Left renal pelvis (tissue), 4 donors: ENCODE measurements around the gene SEMA6A. TPM values are rescaled to one million over a fixed set of nuclear protein-coding genes. Genes with fewer than 3 reads are reported as not detected.

Experiments
- DNase-seq, 4 donors: peaks; one replicate each; pipeline ENCODE4 v3.0.0-alpha.2; 2013; ENCODE audit warnings: low read depth in 4 of 4, low spot score in 3 of 4
- polyA plus RNA-seq, 4 donors: library from polyadenylated mRNA; unstranded; fragments of 120-200 nt; gene quantifications; one replicate each; pipeline ENCODE4 v1.2.1, GENCODE V29; 2013; ENCODE audit not compliant: insufficient read length in 4 of 4

Gene SEMA6A
- polyA plus RNA-seq, 4 donors, result 49.5 to 59.0 (median 53.8) TPM

DNA sequence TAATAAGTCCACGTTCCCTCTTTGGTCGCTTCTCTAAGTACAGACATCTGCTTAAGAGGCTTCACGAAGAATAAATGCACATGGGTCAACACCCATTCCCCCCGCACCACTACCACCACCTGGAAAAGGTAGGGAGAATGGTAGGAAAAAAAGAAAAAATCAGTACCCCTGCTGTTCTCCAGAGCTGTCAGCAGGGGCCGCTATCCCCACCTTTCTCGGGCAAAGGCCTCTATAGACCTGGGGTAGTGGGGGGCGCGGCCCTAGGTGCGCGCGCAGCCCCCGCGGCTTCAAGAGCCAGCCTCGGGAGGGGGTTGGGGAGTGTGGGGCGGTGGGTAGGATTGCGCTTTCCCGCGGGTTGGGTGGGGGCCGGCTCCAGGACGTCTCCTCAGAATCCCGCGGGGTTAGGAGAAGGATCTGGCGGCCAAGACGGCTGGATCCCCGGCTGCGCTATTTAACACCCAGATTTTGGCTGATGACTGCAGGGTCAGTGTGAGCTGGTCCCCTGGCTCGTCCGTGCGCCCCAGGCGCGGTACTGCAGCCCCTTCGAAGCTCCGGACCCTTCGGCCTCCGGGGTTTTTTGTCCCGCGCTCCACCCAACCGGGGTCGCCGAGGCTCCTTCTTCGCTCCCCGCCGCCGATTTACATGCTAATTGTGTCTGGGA is 1.6 kb upstream of the SEMA6A start:
- DNase-seq, result peak; percentile 73 to 81 (median 76)

DNA sequence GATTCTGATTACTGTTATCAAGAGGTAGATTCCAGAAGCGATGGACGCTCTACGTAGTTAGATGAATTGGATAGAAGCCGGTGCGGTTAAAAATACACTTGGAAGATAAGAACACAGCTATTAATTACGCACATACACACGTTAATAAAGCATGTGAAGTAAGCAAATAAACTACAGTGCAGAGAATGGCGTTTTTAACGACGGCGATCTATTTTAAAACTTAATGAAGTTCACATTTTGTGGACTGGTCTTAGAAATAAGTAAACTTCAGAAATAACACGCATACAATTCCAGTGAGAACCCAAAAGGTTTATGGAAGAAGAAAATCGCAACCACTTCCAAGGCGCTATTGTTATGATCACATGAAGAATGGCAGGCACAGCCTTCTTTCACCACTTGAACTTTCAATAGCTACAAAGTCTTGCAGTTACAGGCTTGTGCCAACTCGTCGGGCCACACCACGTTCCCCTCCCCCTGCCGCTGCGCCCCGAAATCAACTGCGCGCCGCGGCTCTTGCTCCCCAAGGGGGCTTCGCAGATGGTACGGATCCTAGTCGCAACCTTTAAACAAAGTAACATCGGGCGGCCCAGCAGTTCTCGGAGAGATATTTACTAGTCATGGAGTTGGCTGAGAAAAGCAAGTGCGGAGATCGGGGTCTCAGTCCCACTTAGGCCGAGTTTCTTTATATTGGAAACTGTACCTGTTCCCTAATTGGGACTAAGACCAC is 866 bp upstream of the SEMA6A start:
- peak in 1 of 4 donors; percentile 50 for DNase-seq

DNA sequence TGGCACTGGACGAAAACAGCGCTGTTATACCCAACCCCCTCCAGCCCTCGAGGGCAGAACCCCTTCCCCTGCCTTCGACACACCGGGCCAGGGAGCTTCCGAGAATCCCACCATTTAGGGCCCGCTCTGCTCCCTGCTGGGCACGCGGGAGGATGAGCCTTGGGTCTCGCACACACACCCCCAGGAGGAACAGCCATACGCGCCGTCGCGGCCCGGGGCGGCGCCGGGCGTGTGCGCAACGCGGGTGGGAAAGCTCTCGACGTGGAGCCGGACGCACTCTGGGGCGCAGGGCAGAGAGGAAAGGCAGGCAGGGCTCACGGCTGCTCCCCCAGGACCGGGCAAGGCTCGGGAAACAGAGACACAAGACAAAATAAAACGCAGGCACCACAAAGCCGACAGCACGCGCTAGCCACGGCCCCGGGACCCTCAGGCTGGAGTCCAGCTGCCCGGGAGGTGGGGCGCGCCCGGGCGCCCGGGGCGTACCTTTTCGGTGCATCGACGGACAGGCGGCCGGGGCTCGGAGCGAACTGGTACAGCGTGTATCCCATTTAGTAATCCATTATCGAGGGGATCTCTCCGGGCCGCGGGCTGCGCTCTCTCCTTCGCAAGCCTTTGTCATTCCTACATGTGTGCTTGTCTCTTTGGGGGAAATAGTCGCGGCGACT is 789 bp downstream of the SEMA6A start:
- peak in 3 of 4 donors; percentile 12 to 36 (median 24) for DNase-seq

DNA sequence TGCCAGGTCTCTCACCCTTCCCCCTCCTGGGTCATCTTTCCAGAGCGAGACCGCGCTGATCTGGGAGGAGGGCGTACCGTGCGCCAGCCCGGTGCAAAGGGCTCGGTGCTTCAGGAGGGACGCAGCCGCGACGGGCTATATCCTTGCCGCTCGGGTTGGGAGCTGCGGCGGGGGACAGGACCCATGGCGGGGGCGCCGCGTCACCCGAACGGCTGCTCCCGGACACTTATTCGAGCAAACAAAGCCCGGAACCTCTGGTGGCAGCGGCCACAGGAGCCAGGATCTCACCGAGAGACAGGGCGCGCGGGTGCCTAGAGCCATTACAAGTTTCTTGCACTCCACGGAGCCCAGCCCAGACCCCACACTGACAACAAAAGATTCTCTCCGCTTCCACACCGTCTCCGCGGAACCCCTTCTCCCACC is 1.3 kb downstream of the SEMA6A start:
- peak in 2 of 4 donors; percentile 33 to 39 for DNase-seq

DNA sequence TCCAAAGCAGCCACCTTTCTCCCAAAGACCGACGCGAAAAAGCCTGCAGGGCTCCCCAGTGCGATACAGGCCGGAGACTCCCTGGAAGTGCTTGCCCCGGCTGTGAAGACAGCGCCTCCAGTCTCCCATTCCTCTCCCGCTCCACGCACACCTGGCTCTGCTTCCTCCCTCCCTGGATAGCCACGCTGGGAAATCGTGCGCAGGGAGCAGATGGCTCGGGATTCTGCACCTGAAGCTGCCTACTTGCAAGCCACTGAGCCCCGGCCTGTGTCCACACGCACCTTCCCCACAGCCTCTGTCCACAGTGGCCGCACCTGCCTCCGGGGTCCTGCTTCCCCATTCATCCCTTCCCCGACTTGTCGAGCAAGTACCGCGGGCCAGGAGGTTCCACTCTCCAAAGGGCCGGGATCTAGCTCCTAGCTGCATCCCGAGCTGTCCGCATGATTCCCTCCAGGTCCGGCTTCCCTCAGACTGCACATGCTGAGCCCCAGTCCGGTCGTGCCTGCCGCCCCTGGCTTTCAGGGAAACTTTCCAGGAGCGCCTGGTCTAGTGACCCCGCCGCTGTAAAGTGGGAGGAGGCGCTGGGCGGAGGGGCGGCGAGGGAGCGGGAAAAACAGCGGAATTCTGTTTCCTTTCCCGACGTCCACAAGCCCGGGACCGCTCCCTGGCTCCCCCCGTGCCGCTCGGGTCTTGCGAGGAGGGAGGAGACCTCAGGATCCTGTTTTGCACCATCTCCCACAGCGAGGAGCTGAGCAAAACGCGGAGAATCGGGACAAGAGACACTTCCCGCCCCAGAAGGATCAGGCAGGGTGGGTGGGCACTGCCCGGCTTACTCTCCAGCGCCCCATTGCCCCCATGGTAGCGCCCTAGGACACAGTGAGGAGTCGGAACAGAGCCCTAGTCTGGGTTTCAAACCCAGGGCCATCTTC is 2.0 kb downstream of the SEMA6A start:
- DNase-seq, result peak in 3 of 4 donors; percentile 45 to 55 (median 48)

DNA sequence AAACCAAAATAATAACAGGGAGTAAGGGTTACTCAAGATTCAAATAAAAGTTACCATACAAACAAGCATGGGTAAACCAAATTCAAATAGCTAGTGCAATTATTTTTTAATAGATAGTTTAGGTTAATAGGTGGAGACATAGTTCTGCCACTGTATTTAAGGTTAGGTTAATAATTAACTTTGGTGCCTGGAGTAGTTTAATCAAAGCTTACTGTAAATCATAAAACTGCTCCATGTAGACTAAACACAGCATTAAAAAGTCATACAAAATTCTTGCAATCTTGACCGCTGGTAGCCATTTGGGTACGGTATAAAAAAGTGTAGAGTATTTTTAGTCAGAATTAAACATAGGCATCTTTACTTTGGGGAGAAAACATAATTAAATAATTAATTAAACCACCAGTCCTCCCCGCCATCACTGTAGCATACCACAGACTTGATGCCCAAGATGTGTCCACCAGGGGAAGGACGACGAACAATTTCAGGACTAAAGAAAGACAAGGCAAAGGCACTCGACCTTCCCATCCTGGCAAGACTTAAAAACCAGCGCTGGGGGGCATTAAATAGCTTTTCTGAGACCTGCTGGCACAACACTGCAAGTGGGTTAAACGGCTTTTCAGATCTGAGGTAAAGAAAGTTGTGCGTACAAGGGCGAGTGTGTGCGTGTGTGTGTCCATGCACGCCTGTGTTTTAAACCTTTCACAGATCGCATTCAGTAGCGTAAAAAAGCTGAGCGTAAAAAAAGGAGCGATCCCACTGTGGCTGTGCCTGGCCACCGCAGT is 2.9 kb downstream of the SEMA6A start:
- peak in 2 of 4 donors; percentile 20 to 32 for DNase-seq

DNA sequence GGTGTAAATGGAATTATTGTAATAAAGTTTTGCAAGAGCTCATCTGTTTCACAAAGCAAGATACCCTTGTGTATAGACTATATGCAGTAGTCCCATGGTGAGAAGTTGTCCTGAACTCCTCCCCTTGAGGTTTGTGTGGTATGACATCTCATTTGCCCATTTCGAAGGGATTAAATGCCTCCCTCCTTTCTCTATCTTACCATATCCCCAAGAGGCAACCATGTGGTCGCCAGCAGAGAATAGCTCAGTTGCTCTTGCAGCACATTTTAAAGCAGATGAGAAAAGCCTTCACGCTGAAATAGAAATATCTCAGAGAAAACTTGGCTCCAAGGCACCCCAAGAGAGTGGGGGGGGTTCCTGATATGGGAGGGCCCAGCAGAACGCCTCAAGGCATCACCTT is 4.6 kb downstream of the SEMA6A start:
- no peak for DNase-seq

DNA sequence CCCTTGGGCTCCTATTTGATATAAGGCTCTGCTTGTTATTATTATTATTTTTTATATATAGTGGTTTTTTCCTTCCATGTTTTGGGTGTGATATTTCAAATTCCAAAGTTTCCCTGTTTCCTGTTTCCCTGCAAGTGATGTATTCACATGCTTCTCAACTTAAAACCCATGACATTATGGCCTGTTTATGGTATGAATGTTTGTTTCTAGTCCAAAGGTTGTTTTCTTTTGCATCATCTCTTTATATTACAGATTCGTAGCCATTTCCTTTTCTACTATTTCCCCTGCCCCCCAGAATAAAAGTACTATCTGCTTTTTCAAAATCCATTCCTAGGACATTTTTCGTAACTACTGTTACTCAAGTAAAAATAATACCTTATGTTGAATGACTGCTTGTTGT is 7.5 kb downstream of the SEMA6A start:
- no peak for DNase-seq

DNA sequence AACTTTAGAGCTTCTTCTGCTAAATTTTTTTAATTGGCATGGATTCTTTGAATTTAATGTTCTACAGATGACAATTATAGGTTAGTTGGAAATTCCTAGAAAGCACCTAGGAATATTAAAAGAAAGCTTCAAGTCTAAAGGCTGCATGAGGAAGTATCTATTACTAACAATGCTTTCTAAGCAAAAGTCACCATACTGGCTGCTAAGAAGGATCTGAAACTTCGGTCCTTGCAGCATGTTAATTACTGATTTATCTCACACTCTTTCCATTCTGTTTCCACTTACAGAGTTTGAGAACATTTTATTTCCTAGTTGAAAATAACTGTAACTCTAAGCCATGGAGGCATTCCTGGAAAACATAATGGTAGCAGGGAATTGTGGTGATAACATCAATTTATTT is 8.4 kb downstream of the SEMA6A start:
- no peak for DNase-seq

DNA sequence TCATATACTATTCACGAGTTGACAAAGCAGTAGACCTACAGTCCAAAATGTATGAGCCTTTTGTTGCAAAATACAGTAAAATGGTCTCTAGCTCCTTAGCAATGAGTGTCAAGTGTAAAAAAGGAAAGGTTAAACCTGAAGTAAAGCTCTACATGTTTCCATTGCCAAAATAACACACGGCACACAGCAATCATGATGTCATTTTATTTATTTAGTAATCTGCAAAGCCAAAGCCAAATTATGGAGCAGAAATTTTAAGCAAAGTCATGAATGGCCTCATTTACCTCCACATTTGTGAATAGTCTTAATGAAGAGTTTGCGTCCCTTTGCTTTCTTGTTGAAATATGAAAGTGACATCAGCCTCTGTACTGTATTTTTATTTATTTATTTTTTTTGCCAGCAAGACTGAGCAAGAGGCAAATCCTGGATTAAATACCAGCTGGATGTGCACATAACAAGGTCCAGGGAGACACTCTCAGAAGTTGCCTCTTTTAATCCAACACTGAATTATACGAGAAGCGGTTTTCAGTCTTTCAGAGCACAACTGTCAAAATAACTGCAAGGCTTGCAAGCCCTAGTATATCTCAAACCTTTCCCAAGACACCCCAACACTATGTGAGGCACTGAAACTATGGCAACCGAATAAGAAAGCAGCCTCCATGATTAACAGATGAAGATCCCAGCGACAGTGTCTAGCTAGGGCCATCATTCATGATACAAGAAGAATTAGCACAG is 9.7 kb downstream of the SEMA6A start:
- DNase-seq, result no peak

DNA sequence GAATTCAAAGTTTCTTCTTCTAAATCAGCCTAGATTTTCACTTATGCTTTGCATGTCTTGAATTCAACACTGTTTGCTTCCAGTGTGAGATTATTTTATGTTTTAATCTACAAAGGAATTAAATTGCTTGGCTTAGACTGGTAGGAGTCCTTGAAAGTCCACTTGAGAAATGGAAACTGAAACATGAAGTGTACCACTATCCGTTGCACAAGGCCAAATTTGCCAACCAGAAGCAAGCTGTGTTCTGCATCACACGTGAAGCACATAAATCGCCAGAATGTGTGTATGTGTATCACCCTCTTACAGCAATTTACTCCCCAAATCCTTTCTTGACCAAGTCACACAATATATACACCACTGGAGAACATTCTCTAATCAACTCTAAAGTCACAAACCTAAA is 10.3 kb downstream of the SEMA6A start:
- DNase-seq, result no peak

DNA sequence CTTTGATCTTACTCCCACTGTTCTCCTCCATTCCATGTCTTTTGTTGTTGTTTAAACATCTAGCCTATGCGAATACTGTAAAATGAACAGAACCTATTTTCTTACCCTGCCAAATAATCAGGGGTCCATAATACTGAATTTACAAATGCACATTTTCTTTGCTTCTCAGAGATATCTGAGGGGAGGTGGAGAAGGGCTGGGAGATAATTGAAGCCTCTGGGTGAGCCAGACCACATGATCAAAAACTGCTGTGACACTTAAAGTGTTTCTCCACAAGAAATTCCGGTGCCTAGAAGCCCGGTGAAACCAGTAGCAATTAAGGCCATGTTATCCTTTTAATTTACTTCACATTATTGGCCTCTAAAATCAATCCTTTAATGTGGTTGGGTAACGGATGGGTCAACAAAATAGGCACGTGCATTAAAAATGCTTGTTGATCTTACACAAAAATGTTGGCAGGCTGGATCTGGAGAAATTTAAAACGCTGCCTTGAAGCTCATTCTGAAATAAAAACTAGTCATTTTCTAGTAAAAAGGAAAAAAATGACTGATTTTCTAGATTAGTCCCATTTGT is 10.8 kb downstream of the SEMA6A start:
- no peak for DNase-seq

DNA sequence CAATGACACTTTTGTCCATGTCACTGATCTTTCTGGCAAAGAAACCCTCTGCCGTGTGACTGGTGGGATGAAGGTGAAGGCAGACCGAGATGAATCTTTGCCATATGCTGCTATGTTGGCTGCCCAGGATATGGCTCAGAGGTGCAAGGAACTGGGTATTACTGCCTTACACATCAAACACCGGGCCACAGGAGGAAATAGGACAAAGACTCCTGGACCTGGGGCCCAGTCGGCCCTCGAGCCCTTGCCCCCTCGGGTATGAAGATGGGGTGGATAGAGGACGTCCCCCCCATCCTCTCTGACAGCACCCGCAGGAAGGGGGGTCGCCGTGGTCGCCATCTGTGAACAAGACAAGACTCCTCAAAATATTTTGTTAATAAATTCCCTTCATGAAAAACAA is 12.0 kb downstream of the SEMA6A start:
- DNase-seq, result no peak

DNA sequence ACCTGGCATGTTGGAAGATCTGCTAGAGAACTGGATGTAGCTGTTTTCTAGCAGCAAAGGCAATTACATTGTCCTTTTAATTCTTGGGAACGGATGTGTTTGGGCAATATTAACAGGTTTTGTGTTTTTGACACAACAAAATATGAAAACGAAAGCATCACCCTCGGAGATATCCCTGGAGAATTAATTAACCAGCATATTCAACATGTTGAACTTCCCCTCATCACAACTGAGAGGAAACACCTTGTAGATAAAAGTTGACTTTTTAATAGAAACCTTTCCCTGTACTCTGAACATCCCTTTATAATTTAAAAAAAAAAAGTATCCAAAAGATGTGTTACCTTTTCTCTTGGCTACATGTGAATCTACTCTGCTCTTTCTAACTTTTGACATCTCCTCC is 13.0 kb downstream of the SEMA6A start:
- DNase-seq, result no peak

DNA sequence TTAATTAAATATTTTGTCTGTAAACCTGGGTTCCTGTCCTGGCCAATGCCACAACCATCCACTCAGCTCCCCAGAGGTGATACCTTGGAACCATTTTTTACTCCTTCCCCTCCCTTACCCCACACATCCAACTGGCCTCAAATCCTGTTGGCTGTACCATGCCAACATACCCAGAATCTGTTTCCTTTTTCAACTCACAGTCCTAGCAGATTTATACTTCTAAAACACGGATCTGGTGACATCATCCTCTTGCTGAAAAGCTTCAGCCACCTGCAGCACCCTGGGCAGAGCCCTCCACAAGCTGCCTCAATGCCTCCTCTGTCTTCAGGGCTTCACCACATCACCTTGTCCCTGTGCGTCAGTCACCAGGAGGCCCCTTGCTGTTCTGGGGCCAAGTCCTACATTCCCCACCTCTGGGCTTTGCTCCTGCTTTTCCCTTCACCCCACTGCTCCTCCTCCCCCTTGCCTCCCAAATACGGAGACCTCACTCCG is 14.9 kb downstream of the SEMA6A start:
- DNase-seq, result no peak

DNA sequence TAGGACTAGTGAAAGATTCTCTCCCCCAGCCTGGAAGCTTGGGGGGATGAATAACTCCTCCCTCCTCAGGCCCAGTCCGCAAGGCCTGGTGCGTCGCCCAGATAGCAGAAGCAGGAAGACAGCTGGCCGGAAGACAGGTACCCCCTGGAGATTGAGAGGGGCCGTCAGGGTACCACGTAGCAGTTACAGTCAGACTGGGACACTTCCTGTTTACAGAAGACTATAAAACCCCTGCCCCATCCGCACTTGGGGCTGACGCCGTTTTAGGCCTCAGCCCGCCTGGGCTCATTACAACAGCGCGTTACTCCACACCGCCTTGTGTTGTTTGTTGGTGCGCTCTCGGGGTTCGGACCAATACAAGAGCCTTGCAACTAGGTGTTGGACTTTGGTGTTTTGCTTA is 15.4 kb downstream of the SEMA6A start:
- DNase-seq, result no peak

DNA sequence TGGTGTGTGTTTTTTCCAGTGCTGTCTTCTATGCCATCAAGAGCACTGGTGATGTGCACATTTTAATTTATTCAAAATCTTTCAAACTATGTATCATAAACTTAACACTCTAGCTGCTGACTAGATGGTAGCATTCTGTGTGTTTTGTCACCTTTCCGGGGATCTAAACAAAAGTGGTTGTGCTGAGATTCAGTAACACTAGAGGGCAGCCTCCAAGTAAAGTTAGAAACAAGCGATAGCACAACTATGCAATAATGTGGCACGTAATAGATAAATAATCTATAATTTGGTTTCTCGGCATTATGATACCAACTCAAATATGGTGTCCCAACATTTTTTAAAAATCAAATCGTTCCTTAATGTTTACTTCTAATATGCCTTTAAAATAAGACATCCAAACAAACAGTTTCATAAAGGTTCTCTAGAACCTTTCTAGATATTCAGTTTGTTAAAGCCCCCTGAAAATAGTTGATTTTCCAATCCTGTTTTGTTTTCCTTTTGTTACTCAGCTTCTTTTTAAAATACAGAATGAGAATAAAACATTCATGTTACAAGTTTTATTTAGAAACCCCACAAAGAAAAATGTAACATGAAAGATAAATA is 16.9 kb downstream of the SEMA6A start:
- DNase-seq, result no peak

DNA sequence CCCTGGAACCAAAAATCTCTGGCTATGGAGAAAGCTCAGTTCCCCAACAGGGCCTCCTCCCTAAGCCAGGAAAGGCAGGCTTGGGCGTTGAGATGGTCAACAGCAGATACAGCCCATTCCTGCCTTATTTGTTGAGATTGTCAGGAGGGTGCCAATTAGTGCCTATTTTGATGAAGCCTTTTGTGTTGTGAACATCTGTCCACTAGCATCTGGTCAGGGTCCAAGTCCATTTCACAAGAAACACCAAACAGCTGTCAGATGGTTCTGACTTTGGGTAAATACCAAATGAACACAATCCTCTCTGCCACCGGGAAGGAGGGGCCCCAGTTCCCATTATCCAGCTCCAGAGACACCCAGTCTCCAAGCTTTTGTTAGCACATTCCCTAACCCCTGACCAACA is 19.9 kb downstream of the SEMA6A start:
- no peak for DNase-seq
